Activated naive CD4-positive, alpha-beta T cell treated with anti-CD3 and anti-CD28 coated beads for 36 hours (primary cell): ENCODE data around the gene CRISPLD2. TPM values are rescaled to one million over a fixed set of nuclear protein-coding genes. Genes with fewer than 3 reads are reported as not detected.

Experiments
- CTCF ChIA-PET: fragments of 350-600 bp; sonication (Branson Sonifier 250); formaldehyde crosslinking; loops from one replicate; lab custom pipeline; 2021; ENCODE audit warnings: antibody characterized with exemption; lab: Charles Lee
- DNase-seq: peaks from one replicate; pipeline ENCODE4 v3.0.0-alpha.2; 2020
- H3K27ac Mint-ChIP-seq: one replicate; pipeline ENCODE4 v1.8.0; 2021; ENCODE audit warnings: mild to moderate bottlenecking, mixed read lengths
- H3K27me3 Mint-ChIP-seq: one replicate; pipeline ENCODE4 v1.8.0; 2021; ENCODE audit warnings: low read depth, mixed read lengths
- H3K36me3 Mint-ChIP-seq: one replicate; pipeline ENCODE4 v1.8.0; 2021; ENCODE audit warnings: low read depth, mixed read lengths
- H3K4me1 Mint-ChIP-seq: one replicate; pipeline ENCODE4 v1.8.0; 2021; ENCODE audit warnings: low read depth, mixed read lengths
- H3K4me3 Mint-ChIP-seq: one replicate; pipeline ENCODE4 v1.8.0; 2021; ENCODE audit warnings: mild to moderate bottlenecking, moderate library complexity, mixed read lengths
- H3K9me3 Mint-ChIP-seq: one replicate; pipeline ENCODE4 v1.8.0; 2021; ENCODE audit warnings: mixed read lengths
- intact Hi-C: fragments of 100-400 bp; cut with micrococcal nuclease; formaldehyde crosslinking; loops from one replicate; pipeline ENCODE4 v1.15.1; 2023
- total RNA-seq, 2 experiments: library from RNA; stranded (reverse); gene quantifications; one replicate each; pipeline ENCODE4 v1.2.3, GENCODE V29; 2021

The CRISPLD2 gene
- total RNA-seq, 2 experiments from 2014 or later, result 0.14 TPM; not detected in 1

DNA sequence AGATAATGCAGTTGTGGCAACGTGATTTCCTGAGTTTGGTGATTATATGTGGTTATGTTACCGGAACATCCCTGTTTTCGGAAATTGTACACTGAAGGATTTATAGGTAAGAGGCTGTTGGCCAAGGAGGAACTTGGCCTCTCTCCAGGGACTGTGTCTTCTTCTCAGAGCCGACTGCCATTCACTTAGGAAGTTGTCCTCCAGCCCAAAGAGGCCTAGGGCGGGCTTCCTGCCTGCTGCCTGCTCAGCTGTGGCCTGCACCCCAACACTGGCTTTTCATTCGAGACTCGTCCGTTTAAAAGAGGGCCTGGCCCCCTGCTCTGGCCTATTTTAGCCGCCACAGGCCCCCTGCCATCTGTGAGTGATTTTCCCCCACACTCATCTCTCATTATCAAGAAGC lies 127.2 kb downstream of the CRISPLD2 start:
- no peak overlapping the region for H3K4me3 Mint-ChIP-seq
- peaks cover 2% of the 10 kb centered on the region for H3K9me3 Mint-ChIP-seq
- H3K27me3 Mint-ChIP-seq, result no peaks in the 10 kb centered on the region
- CTCF ChIA-PET, result no interaction called here
- no peak overlapping the region for H3K27ac Mint-ChIP-seq
- H3K36me3 Mint-ChIP-seq, result no peaks in the 10 kb centered on the region
- H3K4me1 Mint-ChIP-seq, result no peaks in the 10 kb centered on the region
- DNase-seq, result no peak
- intact Hi-C loops, result no loop called here

DNA sequence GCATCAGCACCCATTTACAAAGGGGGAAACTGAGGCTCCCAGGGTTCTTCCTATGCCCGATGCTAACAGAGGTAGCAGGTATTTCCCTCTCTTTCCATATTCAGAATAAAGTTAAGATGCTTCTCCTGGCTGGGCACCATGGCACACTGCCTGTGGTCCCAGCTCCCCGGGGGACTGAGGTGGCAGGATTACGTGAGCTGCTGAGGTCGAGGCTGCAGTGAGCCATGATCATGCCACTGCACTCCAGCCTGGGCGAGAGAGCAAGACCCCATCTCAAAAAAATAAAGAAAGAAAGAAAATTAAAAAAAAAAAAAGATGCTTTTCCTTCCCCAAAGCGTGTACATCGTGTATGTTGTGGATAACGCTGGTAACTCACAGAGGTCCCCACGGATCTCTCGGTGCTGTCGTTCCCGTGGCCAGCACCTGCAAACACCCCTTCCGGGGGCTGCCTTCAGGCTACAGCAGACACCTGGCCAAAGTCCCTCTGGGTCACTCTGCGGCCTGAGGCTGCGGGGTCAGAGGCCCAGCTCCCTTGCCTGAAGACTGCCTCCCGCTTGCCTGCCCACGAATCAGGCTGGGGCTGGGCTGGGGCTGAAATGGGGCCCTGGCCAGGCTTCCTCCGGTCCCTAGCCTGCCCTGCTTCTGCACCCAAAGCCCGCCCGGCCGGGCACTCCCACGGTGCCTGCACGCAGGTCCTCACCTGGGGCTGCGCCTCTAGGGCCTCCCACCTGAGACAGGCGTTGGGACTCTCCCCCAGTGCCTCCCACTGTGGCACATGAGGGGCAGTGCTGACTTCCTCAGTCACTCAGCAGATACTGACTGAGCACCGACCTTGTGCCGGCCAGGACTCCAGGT lies 128.4 kb downstream of the CRISPLD2 start:
- no peak for DNase-seq
- CTCF ChIA-PET, result no interaction called here
- H3K4me3 Mint-ChIP-seq, result no peak overlapping the region
- intact Hi-C loops, result no loop called here
- H3K9me3 Mint-ChIP-seq, result peaks cover 2% of the 10 kb centered on the region
- no peaks in the 10 kb centered on the region for H3K36me3 Mint-ChIP-seq
- no peaks in the 10 kb centered on the region for H3K27me3 Mint-ChIP-seq
- H3K27ac Mint-ChIP-seq, result no peak overlapping the region
- no peaks in the 10 kb centered on the region for H3K4me1 Mint-ChIP-seq

DNA sequence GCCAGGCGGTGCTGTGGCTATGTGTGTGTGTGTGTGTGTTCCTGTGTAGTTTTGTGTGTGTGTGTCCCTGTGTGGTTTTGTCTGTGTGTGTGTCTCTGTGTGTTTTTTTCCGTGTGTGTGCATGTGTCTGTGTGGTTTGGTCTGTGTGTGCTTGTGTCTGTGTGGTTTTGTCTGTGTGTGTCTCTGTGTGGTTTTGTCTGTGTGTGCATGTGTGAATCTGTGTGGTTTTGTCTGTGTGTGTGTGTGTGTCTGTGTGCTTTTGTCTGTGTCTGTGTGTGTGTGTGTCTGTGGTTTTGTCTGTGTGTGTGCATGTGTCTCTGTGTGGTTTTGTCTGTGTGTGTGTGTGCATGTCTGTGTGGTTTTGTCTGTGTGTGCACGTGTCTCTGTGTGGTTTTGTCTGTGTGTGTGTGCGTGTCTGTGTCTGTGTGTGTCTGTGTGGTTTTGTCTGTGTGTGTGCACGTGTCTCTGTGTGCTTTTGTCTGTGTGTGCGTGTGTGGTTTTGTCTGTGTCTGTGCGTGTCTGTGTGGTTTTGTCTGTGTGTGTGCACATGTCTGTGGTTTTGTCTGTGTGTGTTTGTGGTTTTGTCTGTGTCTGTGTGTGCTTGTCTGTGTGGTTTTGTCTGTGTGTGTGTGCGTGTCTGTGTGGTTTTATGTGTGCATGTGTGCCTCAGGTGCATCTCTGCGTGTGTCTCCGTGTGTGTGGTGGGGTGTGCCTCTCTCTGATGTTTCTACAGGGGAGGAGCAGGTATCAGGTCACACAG lies 129.2 kb downstream of the CRISPLD2 start:
- H3K9me3 Mint-ChIP-seq, result peaks cover 2% of the 10 kb centered on the region
- intact Hi-C loops, result no loop called here
- DNase-seq, result no peak
- CTCF ChIA-PET, result no interaction called here
- no peaks in the 10 kb centered on the region for H3K36me3 Mint-ChIP-seq
- no peak overlapping the region for H3K4me3 Mint-ChIP-seq
- H3K27ac Mint-ChIP-seq, result no peak overlapping the region
- no peaks in the 10 kb centered on the region for H3K4me1 Mint-ChIP-seq
- no peaks in the 10 kb centered on the region for H3K27me3 Mint-ChIP-seq

DNA sequence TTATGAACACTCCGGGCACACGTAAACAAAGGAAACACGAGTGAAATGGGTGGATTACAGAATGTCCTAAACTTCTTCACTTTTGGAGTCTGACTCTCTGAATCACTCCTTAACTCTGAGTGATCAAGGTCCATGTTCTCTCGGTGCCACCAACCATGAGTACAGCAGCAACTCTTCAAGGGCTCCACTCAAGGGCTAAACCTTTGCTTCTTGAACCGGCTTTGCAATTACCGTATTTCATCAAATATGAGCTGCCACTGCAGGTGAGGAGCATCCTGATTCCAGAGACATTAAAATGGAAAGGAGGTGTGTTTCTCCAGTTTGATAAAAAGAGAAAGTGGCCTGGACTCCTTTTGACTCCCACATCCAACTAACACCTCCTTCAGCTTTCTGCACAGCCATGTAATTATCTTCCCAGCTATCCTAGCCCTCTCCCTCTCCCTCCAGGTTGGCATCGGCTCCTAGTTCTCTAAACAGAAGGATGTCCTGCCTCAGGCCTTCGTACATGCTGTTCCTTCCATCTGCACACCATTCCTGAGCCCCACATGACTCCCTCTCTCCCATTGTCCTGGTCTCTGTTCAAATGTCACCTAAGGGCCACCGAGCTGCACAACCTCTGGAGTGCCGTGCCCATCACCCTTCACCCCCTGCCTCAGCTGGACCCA lies 130.1 kb downstream of the CRISPLD2 start:
- CTCF ChIA-PET, result interaction anchor here (1.3 to 6.2 kb wide), 4 partner anchors 13 to 64 kb away, joined by 3 to 82 read pairs (median 18); no protein-coding TSS in a partner anchor
- H3K27ac Mint-ChIP-seq, result no peak overlapping the region

DNA sequence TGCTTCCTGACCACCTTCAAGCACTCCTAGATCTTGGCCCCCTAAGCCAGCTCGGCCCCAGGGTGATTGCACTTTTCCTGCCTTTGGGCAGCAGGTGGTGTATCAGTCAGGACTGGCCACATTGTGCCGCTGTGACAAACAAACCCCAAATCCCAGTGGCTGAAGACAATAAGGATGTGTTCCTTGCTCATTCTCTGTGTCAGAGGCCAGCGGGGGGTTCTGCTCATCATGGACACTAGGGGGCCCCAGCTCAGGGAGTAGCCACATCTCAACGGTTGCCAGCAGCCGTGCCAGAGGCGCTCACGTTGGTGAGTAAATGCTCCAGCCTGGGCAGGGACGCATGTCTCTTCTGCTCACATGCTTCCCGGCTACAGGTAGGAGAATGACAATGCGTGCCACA lies 131.1 kb downstream of the CRISPLD2 start:
- no peak overlapping the region for H3K27ac Mint-ChIP-seq
- DNase-seq, result peak; percentile 43
- H3K36me3 Mint-ChIP-seq, result no peaks in the 10 kb centered on the region
- H3K4me1 Mint-ChIP-seq, result no peaks in the 10 kb centered on the region
- no peaks in the 10 kb centered on the region for H3K27me3 Mint-ChIP-seq
- CTCF ChIA-PET, result interaction anchor here (0.8 to 6.2 kb wide), 8 partner anchors 12 to 212 kb away, joined by 3 to 82 read pairs (median 10); no protein-coding TSS in a partner anchor
- no peak overlapping the region for H3K4me3 Mint-ChIP-seq
- intact Hi-C loops, result loop anchor here (5.0 to 10.0 kb wide), 2 partner anchors 276 to 444 kb away; no protein-coding TSS in a partner anchor
- H3K9me3 Mint-ChIP-seq, result no peaks in the 10 kb centered on the region

More for the DNA sequence above, 130.1 kb downstream of the CRISPLD2 start:
- H3K27me3 Mint-ChIP-seq, result no peaks in the 10 kb centered on the region
- H3K4me1 Mint-ChIP-seq, result no peaks in the 10 kb centered on the region
- peaks cover 2% of the 10 kb centered on the region for H3K9me3 Mint-ChIP-seq
- intact Hi-C loops, result loop anchor here (5.0 to 10.0 kb wide), 2 partner anchors 275 to 443 kb away; no protein-coding TSS in a partner anchor
- no peaks in the 10 kb centered on the region for H3K36me3 Mint-ChIP-seq
- no peak overlapping the region for H3K4me3 Mint-ChIP-seq
- no peak for DNase-seq

DNA sequence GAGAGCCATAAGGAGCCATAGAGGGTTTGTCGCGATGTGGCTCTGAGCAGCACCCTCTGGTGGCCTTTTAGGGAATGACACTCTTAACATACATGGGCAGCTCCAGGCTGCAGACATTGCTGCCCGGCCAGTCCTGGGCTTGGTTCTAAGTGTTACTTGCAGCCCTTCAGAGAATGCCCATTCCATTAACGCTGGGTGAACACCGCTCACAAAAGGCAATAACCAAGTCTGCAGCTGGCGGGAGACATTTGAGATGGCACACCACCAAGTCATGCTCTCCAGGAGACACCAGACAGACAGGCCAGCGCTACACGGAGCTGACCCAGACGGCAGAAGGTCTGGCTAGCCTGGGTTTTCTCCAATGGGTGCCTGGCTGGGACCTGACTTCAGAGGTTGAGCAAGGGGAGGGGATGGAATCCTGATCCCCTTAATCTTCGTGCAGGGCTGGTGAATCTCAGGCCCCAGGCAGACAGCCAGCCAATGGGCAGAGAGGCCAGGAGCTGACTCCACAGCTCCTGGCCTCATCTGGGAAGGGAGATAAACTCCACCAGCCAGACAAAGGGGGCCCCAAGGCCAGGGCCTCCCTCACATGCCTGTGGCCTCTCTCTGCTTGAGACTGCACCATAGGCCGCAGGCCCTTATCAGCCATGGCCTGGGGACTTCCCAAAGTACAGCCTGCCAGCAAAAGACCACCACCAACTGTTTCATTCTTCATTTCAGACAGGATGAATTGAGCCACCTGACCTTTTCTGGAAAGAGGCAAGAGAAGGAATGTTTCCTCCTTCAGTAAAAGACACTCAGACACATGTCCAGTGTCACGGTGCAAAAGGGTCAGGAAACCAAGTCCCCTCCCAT lies 132.8 kb downstream of the CRISPLD2 start:
- no peak overlapping the region for H3K4me3 Mint-ChIP-seq
- intact Hi-C loops, result loop anchor here (1.0 to 10.0 kb wide), 5 partner anchors 27 to 445 kb away; no protein-coding TSS in a partner anchor
- no peaks in the 10 kb centered on the region for H3K27me3 Mint-ChIP-seq
- H3K4me1 Mint-ChIP-seq, result no peaks in the 10 kb centered on the region
- no peaks in the 10 kb centered on the region for H3K36me3 Mint-ChIP-seq
- CTCF ChIA-PET, result interaction anchor here (0.6 to 6.2 kb wide), 28 partner anchors 9 to 937 kb away, joined by 3 to 82 read pairs (median 4); partner anchors contain the start of gene TAF1C
- H3K27ac Mint-ChIP-seq, result no peak overlapping the region
- peak; percentile 83 for DNase-seq
- no peaks in the 10 kb centered on the region for H3K9me3 Mint-ChIP-seq

DNA sequence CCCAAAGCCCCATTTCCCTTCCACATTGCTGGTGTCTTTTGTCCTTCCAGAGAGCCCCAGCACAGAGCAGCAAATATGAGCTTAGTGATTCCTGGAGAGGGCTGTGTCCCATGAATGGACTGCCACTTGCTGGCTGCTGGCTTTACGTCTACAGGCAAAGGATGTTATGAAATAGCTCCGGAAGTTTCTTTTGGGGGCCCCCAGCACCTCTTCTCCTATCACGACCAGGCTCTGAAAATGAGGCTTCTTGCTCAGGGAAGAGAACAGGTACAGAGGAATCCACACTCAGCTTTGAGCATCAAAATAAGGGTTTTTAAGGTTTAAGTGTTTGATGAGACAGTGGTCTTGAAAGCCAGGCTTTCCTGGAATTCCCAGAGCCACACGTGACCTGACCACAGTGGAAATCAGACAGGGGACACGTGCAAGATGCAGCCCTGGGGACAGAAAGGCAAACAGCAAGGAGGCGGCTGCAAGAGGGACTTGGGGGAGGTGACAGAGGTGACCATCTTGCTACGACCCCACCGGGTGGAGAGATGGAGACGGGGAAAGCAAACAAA lies 133.5 kb downstream of the CRISPLD2 start:
- Mint-ChIP-seq H3K27ac (no peak overlapping the region), H3K4me1 (no peaks in the 10 kb centered on the region), H3K9me3 (no peaks in the 10 kb centered on the region), H3K36me3 (no peaks in the 10 kb centered on the region), H3K4me3 (no peak overlapping the region), H3K27me3 (no peaks in the 10 kb centered on the region)
- CTCF ChIA-PET, result interaction anchor here (0.6 to 6.2 kb wide), 13 partner anchors 9 to 766 kb away, joined by 3 to 82 read pairs (median 5); partner anchors contain the start of gene TAF1C
- no peak for DNase-seq
- intact Hi-C loops, result loop anchor here (5.0 to 10.0 kb wide), 2 partner anchors 278 to 446 kb away; no protein-coding TSS in a partner anchor

DNA sequence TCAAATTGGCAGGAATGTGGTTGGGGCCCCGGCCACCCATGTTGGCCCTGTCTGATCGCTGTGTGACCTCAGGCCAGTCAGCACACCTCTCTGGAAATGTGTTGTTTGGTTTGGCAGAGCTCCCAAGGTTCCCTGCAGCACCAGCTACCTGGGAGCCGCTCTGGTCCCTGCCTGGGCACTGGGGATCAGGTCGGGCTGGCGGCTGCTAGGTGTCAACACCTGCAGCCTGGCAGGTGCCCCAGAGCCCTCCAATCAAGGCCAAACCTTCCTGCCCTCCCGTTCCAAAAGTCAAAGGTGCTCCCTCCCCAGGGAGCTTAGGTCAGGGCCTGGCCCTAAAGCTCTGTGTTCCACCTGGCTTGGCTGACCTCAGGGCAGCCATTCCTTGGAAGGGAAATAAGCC lies 135.6 kb downstream of the CRISPLD2 start:
- Mint-ChIP-seq H3K36me3 (no peaks in the 10 kb centered on the region), H3K27ac (no peak overlapping the region), H3K9me3 (no peaks in the 10 kb centered on the region), H3K4me3 (no peak overlapping the region), H3K27me3 (no peaks in the 10 kb centered on the region), H3K4me1 (no peaks in the 10 kb centered on the region)
- intact Hi-C loops, result loop anchor here (10.0 kb wide), 1 partner anchor 281 kb away; no protein-coding TSS in a partner anchor
- DNase-seq, result no peak
- CTCF ChIA-PET, result interaction anchor here (1.7 to 6.2 kb wide), 4 partner anchors 15 to 217 kb away, joined by 7 to 82 read pairs (median 31); no protein-coding TSS in a partner anchor

DNA sequence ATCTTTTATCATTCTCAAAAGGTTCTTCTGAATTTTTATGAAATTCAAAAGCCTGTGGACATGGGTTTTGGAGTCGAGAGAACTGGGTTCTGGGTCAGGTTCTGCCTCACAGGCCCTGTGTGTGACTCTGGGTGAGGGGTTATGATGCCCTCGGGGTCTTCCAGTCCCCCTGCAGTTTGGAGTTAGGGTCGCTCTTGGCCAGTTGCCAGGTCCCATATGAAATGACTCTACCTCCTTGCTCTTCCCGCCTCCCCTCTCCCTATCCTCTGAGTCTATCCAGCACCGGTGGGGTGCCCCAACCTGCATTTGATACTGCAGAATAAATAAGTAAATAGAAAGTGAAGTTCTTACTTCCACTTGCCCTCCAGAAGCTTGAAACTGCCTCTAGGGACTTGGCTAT lies 137.4 kb downstream of the CRISPLD2 start:
- no peak overlapping the region for H3K27ac Mint-ChIP-seq
- CTCF ChIA-PET, result interaction anchor here (0.6 kb wide), 1 partner anchor 23 kb away, joined by 6 read pairs; no protein-coding TSS in a partner anchor
- no peak for DNase-seq
- H3K36me3 Mint-ChIP-seq, result no peaks in the 10 kb centered on the region
- H3K27me3 Mint-ChIP-seq, result no peaks in the 10 kb centered on the region
- H3K9me3 Mint-ChIP-seq, result no peaks in the 10 kb centered on the region
- no peak overlapping the region for H3K4me3 Mint-ChIP-seq
- H3K4me1 Mint-ChIP-seq, result no peaks in the 10 kb centered on the region
- intact Hi-C loops, result loop anchor here (10.0 kb wide), 1 partner anchor 282 kb away; no protein-coding TSS in a partner anchor

DNA sequence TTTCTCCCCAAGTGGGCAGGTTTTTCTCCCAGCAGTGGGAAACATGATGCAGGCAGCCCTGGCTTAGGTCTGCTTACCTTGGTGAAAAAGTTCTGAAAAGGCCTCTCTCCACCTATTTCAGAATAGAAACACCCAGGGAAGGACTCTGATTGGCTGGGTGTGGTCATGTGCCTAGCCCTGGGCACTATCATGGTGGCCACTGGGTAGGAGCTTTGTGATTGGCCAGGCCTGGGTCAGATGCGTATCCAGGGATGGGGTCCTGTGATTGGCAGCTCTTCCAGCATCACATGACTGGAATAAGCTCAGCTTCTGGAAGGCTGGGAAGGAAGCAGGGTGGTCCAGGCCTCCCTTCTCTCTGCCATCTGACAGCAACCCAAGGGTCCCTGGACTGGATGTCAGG lies 138.0 kb downstream of the CRISPLD2 start:
- H3K4me1 Mint-ChIP-seq, result no peaks in the 10 kb centered on the region
- no peaks in the 10 kb centered on the region for H3K9me3 Mint-ChIP-seq
- CTCF ChIA-PET, result interaction anchor here (1.1 kb wide), 1 partner anchor 13 kb away, joined by 3 read pairs; no protein-coding TSS in a partner anchor
- intact Hi-C loops, result loop anchor here (10.0 kb wide), 1 partner anchor 283 kb away; no protein-coding TSS in a partner anchor
- no peak overlapping the region for H3K27ac Mint-ChIP-seq
- no peak overlapping the region for H3K4me3 Mint-ChIP-seq
- no peaks in the 10 kb centered on the region for H3K27me3 Mint-ChIP-seq
- no peaks in the 10 kb centered on the region for H3K36me3 Mint-ChIP-seq
- no peak for DNase-seq
